ENCODE data around the gene SF3B4. TPM values are rescaled to one million over a fixed set of nuclear protein-coding genes. Genes with fewer than 3 reads are reported as not detected.

SF3B4 gene
- 9.6 and 13.4 TPM in 2 replicates for total RNA-seq

GRCh38 chr1:149927563-149928400 is at the start of gene SF3B4:
Gene SF3B4 (minus strand): TSS chr1:149927803. CDS start chr1:149927759, 44 bp downstream.

GRCh38 chr1:149936170-149936991 is 8.8 kb upstream of the SF3B4 start, which contains the start of gene MTMR11:
Gene MTMR11 (minus strand): TSS chr1:149936879. CDS start chr1:149936647, 232 bp downstream.

GRCh38 chr1:149917571-149918144 is 9.9 kb downstream of the SF3B4 start, which contains the start of gene SV2A:
Gene SV2A (minus strand): TSS chr1:149917844. CDS start chr1:149913840, 4,004 bp downstream.

GRCh38 chr1:149899460-149900284 is 27.9 kb downstream of the SF3B4 start, which contains the start of gene BOLA1:
Gene BOLA1 (plus strand): TSS chr1:149899568. CDS start chr1:149900060, 492 bp downstream.

Other genes with a start within 250 kb of the SF3B4 start
- gene FCGR1A, start 145.1 kb downstream of the SF3B4 start, total RNA-seq, result not detected in 2 replicates
- 13.7 and 27.7 TPM in 2 replicates for gene BOLA1, start 28.2 kb downstream of the SF3B4 start, total RNA-seq
- 0.85 and 1.7 TPM in 2 replicates for gene SV2A, start 10.0 kb downstream of the SF3B4 start, total RNA-seq
- 2.3 and 6.3 TPM in 2 replicates for gene MTMR11, start 9.1 kb upstream of the SF3B4 start, total RNA-seq
- 11.9 and 13.7 TPM in 2 replicates for gene OTUD7B, start 82.9 kb upstream of the SF3B4 start, total RNA-seq
- 18.8 and 19.8 TPM in 2 replicates for gene VPS45, start 140.0 kb upstream of the SF3B4 start, total RNA-seq
- gene PLEKHO1, start 222.1 kb upstream of the SF3B4 start, total RNA-seq, result 3.8 and 18.3 TPM in 2 replicates